Stimulated activated CD4-positive, alpha-beta T cell treated with anti-CD3 and anti-CD28 coated beads, TNF-alpha, amount 100 ng/mL, for 24 hours (primary cell): ENCODE data around the gene BET1L.
"Not testable (repeated sequence)": the region's sequence is repeated elsewhere in the genome, so short reads cannot be mapped to it uniquely, and the experiment has no call there.

ENCODE experiments used
- DNase-seq, 3 experiments: peaks; one replicate each; pipeline ENCODE4 v3.0.0-alpha.2; 2020; ENCODE audit warnings: low read depth in 3 of 3

The BET1L gene, protein sequence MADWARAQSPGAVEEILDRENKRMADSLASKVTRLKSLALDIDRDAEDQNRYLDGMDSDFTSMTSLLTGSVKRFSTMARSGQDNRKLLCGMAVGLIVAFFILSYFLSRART

DNA sequence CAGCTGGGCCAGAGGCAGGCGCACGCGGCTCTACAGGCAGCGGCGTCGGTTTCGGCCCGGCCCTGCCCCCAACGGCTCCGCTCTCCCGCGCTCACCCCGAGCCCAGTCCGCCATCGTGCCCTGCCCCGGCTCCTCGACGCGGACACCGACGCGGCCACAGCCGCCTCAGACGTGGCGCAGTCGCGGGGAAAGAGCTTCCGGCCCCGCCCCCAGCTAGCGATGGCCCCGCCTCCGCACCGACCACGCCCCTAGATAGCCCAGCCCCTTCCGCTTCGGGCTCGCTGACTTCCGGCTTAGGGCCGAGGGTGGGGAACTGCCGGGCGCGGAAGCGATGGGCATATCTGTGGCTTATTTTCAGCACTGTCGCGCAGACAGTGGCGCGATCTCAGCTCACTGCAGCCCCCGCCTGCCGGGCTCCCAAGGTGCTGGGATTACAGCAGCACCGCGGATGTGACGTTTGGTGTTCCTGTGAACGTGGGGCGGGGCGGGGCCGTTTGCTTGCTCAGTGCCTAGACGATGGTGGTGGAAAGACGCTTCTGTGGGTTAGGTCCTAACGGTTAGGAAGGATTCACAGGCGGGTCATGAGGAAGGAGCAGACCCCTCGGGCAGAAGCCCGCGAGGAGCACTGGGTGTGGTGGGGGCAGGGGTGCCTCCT is at the start of gene BET1L, which contains the start of gene RIC8A:
BET1L (minus strand) TSS at position 192 of the 655 bp plus-strand sequence; CDS start at position 114, 78 bp downstream.
RIC8A (plus strand) TSS at position 501 of the 655 bp plus-strand sequence. CDS start 1,147 bp downstream, outside the sequence.
- peak; percentile 93 to 97 (median 94) for DNase-seq

DNA sequence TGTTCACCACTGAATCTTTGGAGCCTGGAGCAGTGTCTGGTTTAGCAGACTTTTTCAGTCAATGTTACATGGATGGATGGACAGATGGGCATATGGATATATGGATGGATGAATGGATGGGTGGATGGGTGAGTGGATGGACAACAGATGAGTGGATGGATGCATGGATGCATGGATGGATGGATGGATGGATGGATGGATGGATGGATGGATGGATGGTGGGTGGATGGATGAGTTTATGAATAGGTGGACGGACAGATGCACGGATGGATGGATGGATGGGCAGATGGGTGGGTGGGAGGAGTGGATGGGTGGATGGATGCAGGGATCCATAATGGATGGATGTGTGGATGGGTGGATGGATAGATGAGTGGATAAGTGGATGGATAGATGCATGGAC is 48.6 kb upstream of the BET1L start:
- DNase-seq: no peak

DNA sequence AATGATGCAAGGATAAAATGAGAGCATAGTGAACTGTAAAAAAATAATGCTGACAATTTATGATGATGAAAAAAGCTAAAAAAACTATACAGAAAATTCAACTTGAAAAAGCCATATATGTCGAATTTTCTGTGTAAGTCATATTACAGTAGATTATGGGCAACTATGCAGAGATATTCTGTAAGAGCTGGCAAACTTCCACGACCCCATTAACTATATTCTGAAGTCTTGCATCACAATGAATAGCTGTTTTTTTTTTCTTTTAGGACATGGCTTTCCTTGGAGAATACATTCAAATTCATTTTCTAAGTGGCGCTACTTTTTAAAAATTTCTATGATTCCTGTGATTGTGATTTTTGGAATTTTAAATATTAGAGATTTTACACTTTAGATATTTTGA is 48.0 kb upstream of the BET1L start:
- DNase-seq: no peak

DNA sequence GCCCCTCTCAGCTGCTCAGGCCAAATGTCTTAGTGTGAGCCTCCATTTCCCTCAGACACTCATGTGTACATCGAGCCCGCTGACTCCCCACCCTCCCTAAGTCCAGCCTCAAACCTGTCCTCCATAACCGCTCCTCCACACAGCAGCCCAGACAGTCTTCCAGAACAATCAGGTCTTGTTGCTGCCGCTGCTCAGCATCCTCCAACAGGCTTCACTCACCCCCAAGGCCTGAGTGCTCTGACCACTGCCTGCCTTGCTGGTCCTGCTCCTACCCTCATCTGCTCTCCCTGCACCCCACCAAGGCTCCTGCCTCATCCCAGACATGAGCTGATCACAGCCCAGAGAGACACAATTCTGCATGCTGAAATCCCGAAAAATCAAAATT is 46.7 kb upstream of the BET1L start:
- no peak for DNase-seq

DNA sequence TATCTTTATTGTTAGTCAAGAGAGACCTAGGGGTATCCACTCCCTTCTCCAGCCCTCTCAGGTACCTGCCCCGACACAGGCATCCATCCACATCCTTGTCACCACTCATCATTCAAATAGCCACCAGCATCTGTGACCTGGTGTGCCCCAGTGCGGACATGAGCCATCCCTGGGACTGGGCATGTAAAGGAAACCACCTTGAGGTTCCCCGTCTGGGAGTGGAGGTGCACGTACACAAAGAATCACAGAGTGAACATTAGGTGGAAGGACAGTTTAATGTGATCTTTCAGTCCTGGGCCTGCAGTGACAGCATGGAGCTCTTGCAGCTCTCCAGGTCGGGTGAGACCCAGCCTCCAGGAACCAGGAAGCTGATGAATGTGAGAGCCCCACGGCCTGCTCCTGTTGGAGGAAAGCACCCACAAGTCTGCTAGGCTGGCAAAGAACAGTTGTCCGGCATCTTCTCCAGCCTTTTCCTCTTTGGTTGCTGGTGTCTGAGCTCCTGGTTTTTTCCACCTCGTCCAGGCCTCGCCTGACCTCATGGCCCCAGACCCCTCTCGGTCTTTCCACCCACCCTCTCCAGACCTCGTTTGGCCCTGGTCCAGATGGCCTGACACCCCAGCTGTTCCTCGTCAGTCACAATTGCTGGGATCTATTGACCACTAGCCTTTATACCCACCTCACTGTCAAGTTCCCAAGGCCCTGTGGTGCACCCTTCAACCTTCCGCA is 46.1 kb upstream of the BET1L start:
- DNase-seq: no peak

DNA sequence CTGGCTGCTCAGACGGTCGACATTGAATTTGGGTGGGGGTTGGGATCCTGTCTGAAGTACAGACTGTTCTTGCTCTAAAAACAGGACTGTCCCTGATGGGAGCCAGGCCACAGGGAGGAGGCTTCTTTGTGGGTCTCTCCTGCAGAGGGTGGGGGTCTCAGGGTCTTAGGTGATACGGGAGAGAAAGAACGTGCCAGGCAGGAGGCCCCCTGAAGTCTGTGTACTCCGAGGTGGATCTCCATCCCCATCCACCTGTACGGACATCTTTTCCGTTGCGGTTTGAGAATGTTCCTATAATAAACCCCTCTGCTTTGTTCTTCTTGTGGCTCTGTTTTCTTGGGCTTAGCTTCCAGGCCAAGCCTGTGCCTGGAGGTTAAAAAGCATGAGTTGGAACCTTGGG is 45.5 kb upstream of the BET1L start:
- DNase-seq: no peak

DNA sequence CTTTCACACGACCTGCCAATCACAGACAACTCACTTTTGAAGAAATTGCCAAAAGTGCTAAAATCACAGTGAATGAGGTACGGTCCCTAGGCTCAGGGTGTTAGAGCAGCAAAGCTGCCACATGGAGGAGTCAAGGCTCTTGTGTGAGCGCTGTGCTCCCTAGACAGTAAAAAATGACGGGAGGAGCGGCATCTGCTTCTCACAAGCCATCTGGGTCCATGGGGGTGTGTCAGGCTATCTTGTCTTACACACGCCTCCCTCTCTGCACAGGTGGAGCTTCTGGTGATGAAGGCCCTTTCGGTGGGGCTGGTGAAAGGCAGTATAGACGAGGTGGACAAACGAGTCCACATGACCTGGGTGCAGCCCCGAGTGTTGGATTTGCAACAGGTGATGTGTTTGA is 44.4 kb upstream of the BET1L start:
- DNase-seq: no peak

DNA sequence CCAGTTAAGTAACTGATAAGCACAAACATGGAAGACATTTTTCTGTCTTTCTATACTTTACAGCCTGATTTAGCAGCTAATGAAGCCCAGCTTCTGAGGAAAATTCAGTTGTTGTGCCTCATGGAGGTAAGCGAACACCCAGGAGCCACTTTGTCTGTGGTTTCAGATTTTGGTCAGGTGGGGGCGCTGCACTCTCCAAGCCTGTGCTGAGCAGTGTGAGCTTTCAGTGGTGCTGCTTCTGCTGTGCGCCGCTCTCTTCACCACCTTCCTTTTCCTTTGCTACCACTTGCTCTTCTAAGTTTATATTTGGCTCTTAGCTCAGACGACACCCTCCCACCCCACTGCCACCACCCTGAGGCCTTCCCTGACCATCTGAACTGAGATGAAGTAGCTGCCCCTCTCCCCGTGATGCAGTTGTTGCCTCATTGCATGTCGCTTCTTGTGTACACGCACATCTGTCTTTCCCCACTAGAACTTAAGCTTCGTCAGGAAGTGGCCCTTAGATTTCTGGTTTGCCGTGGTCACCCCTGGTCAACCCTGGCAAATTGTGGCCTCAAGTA is 43.6 kb upstream of the BET1L start:
- peak; percentile 60 to 75 (median 67) for DNase-seq

DNA sequence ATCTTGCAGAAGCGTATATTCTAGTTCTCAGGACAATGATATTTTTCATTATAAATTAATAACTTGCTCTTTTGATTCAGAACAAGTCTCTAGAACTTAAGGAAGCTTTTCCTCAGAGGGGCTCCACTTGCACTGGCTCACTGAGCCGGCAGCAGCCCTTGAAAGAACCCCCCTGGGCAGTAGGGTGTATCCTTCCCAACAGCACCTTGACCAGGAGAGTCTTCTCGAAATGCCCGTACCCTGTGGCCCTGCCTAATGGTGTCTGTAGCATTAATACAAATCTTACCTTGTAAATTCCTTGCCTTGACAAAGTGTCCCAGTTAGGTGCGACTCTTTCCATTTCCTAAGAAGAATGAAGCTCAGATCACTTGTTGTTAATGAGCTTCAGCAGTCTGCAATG is 43.1 kb upstream of the BET1L start:
- no peak for DNase-seq

DNA sequence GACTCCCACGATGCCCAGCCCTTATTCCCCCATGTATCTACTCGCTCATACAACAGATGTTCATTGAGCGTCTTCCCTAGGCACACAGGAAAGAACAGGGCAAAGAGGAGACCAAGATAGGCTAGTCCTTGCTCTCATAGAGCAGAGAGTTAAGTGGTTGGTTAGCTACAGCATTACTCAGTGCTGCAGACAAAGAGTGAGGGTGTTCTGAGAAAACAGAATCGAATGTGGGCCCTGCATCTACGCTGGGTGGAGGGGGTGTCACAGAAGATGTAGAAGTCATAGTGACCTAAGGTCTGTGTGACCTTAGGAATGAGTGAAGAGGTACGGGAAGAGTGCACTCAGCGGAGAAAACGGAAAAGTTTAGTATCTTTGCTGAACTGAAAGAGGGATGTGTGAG is 41.9 kb upstream of the BET1L start:
- DNase-seq: no peak

DNA sequence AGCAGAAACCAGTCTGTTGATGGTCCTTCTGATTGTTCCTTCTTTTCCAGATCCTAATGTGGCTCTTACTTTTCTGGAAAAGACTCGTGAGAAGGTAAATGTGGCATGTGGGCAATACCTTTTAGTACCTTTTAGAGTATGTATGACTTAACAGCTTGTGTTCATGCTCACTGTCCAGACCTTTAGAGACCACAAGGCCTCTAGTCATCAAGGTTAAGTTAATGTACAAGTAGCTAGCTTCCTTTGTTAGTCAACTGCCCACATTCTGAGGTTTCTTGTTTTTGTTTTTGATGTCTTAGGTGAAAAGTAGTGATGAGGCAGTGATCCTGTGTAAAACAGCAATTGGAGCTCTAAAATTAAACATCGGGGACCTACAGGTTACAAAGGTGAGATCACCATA is 37.2 kb upstream of the BET1L start:
- no peak for DNase-seq

DNA sequence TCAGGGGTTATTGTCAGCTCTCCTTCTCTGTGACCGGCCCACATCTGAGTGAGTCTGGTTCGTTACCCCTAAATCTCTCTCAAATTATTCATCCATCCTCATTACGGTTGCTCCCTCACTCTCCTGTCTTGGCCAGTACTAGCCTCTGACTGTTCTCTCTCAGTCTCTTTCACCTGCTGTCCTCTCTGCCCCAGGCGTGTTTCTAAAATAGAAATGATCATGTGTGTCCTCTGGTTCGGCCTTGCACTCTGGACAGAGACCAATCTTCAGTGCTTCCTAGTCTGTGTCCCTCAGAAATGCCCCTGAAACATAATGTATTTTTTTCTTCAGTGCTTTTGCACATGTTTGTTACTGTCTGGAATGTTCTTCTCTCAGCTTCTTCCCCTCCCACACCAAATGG is 34.4 kb upstream of the BET1L start:
- no peak for DNase-seq

DNA sequence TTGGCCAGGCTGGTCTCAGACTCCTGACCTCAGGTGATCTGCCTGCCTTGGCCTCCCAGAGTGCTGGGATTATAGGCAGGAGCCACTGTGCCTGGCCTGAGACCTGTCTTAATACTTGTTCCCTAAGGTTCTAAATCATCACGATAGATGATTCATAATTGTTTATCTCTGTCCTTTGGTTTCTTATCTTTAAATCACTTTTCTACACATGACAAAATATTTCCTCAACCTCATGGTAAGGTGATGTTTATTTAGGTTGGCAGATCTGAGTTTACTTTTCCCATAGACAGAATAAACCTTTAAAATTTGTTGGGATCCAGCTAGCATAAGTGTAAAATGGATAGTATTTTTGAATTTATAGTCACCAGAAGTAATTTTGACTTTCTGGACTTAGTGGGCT is 33.1 kb upstream of the BET1L start:
- DNase-seq: no peak

DNA sequence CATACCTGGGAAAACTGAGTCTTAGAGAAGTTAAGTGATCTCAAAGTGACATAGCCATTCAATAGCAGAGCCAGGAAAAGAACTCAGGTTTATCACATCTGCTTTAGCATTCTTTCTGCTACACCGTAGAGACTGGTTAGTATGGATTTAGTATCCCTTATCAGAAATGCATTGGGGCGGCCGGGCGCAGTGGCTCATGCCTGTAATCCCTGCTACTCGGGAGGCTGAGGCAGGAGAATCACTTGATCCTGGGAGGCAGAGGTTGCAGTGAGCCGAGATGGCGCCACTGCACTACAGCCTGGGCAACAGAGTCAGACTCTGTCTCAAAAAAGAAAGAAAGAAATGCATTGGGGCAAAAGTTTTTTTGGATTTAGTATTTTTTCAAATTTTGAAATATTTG is 31.1 kb upstream of the BET1L start:
- not testable (repeated sequence) for DNase-seq

DNA sequence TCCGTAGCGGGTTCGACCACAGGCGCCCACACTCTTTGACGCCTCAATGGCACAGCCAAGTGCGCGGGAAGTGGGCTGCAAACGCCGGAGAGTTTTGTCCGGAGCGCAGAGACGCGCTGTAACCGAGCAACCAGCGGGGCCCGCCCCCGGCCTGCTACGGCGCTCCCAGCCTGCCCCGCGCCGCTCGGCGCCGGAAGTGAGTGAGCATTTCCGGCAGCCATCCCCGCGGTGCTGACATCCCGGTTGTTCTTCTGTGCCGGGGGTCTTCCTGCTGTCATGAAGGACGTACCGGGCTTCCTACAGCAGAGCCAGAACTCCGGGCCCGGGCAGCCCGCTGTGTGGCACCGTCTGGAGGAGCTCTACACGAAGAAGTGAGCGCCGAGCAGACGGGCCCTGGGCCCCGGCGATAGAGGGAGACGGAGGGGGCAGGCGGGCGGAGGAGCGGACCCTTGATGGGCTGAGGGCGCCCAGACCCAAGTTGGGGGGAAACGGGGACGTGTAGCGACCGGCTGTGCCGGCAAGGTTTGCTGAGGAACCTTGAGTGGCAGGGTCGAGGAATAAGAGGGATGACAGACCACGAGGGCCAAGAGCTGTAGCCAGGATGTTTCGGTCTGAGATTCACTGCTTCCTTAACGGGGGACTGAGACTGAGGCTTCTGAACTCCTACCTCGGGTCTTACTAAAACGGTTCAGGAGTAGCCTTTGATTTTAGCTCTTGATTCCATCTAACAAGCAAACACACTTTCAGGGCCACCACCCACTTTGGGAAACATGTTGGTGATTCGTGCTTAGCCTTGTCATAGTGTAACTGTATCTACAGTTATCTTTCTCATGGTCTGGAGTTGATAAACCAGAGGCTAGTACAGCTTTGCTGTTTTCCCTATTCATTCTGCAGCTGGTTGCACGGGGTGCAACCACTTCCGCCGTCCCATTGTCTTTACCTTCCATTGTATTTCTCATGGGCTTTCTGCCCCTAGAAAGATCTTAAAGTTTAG is 29.9 kb upstream of the BET1L start, which contains the start of gene PSMD13:
PSMD13 (plus strand) TSS at position 203 of the 994 bp plus-strand sequence; CDS start at position 277, 74 bp downstream.
- peak; percentile 78 to 88 (median 80) for DNase-seq

DNA sequence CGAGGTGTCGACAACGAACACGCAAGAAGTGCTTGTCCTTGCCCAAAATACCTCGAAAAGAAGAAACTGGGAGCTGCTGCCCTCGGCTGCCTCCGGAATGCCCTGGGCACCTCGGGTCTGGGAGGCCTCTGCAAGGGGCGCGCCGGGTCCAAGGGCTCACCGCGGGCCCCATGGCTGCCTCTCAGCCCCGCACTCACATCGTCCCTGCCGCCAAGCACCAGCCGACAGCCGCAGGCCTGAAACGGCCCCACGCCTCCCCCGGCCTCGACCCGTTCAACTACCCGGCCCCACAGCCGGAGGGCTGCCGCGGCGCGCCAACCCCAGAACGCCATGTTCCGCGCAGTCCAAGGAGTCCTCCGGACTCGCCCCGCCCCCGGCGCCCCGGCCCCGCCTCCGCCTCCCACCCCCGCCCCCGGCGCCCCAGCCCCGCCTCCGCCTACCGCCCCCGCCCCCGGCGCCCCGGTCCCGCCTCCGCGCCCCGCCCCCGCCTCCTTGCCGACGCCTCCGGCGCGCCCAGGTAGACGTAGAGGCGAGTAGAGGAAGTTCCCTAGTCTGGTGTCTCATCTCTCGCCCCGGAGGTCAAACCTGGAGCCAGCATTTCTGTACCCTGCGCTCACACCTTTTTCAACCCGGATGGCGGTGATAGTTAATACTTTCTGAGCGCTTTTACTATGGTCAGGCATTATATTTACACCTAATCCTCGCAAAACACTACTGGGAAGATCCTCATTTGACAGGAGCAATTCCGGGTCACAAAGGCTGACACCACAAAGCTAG is 29.0 kb upstream of the BET1L start, which contains the start of gene SIRT3:
SIRT3 (minus strand) TSS at position 346 of the 777 bp plus-strand sequence; CDS start at position 332, 14 bp downstream.
- DNase-seq: peak; percentile 54 to 76 (median 63)

DNA sequence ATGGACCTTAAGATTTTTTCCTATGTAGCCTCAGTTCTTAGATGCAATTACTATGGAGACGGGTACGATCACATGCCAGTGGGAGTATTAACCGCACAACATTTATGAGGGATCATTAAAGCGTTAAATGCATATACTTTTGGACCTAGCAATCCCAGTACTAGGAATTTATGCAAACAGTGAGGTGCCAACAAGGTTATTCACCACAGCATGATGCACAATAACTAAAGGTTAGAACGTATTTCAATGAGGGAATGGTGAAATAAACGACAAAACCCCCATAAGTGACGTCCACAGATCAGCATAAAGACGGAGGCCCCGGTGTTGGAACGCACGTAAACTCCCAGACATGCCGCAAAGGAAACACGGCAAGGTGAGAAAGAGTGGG is 28.4 kb upstream of the BET1L start:
- peak; percentile 49 to 71 (median 67) for DNase-seq

DNA sequence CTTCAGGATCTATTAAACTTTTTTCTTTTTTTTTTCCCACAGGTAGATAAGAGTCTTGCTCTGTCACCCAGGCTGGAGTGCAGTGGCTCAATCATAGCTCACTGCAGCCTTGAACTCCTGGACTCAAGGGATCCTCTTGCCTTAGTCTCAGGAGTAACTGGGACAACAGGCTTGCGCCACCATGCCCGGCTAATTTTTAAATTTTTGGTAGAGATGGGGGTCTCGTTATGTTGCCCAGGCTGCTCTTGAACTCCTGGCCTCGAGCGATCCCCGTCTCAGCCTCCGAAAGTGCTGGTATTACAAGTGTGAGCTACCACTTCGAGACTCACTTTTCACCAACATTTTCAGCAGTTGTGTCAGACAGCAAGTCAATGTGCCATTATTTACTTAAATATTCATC is 28.0 kb upstream of the BET1L start:
- no peak for DNase-seq

DNA sequence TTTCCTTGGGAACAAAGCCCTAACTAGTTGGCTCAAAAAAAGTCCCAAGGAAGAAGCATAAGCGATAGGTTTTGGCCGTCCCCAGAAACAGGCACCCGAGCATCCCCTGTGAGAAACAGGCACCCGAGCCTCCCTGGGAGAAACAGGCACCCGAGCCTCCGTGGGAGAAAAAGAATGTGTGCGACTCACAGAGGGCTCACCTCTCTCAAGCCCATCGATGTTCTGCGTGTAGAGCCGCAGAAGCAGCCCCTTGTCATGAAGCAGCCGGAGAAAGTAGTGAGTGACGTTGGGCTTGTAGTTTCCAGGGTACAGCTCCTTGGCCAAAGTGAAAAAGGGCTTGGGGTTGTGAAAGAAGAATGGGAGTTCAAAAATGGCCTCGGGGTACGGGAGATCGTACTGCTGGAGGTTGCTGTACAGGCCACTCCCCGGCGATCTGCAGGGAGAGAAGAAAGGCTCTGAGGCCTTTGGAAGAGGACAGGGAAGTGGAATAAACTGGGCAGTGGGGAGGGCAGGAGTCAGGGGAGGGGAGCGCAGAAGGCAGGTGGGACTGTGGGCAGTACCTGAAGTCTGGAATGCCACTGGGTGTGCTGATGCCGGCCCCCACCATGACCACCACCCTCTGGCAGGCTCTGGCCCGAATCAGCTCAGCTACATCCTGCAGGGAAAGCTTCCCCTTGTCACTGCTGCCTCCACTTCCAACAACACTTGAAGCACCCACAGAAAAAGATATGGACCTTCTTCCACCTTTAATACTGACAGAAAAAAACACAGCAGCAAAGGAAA is 25.8 kb upstream of the BET1L start:
- DNase-seq: no peak

DNA sequence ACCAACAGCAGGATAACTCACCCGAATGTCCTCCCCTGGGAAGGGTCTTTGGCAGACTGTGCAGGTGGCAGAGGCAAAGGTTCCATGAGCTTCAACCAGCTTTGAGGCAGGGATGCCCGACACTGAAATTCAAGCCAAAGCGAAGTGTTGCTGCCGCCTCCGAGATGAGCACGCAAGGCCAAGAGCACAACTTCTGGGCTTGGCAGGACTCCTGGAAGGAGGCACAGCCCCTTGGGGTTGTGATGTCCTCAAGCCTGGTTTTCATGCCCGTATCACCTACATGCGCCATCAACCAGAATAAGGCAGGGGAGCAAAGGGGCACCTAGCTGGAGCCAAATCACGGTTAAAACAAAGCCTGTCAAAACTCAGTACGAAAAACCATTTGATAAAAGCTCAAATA is 23.2 kb upstream of the BET1L start:
- no peak for DNase-seq
